Measurements from ENCODE around the gene RARS2. TPM values are rescaled to one million over a fixed set of nuclear protein-coding genes. Genes with fewer than 3 reads are reported as not detected.

Gene RARS2, protein sequence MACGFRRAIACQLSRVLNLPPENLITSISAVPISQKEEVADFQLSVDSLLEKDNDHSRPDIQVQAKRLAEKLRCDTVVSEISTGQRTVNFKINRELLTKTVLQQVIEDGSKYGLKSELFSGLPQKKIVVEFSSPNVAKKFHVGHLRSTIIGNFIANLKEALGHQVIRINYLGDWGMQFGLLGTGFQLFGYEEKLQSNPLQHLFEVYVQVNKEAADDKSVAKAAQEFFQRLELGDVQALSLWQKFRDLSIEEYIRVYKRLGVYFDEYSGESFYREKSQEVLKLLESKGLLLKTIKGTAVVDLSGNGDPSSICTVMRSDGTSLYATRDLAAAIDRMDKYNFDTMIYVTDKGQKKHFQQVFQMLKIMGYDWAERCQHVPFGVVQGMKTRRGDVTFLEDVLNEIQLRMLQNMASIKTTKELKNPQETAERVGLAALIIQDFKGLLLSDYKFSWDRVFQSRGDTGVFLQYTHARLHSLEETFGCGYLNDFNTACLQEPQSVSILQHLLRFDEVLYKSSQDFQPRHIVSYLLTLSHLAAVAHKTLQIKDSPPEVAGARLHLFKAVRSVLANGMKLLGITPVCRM
- 10 to 100 TPM; 14.1 to 19.9 (median 17.6) TPM for total RNA-seq

DNA sequence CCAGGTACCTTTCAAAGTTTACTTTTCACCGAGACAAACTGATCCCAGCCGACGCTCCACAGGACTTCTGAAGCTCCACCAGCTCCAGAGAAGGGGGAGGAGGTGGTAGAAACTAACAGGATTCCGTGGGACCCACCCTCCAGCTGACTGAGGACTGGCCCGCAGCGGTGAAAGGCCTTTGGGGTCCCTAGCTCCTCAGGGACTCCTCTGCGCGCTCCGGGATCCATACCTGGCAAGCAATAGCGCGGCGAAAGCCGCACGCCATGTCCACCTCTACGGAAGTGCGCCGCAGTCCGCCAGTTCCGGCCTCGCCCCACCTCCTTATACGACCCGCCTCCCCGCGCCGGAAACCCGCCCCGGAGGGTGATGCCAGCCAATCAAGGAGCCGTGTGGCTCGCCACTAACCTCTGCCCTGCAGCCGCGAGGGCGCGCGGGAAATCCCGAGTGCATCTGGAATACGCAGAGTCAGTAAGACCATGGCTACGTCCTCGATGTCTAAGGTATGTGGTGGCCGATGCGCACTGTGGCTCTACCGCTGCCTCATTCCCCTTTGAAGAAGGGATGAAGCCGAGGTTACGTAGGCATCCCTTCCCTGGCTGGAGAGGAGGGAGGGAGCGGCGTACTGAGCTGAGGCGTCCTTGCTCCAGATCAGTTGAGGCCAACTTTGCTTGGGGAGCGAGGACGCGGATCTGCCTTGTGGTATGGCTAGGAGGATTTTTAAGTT is at the start of gene RARS2, which contains the start of gene ORC3:
Gene RARS2 (minus strand): TSS at position 295 of the 724 bp plus-strand sequence. CDS start 30 bp downstream, at position 265.
Gene ORC3 (plus strand): TSS at position 443 of the 724 bp plus-strand sequence. CDS start 34 bp downstream, at position 477.
- peak; percentile 99 for DNase-seq (ENCODE audit: extremely low spot score)

DNA sequence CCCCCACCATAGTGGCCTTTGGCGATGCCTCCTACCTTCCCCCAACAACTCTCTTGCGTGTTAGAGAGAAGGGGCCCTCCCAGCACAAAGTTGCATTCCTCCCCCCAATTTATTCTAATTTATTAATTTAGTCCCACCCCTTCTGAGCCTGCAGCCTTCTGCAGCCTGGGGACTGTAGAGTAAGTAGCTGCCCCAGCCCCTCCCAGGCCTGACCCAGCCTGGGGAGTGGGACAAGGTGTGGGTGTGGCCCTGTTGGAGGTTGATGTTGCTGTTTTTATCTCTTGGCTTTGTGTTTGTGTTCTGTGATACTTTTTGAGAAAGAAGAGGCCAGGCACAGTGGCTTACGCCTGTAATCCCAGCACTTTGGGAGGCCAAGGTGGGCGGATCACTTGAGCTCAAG is 49.6 kb upstream of the RARS2 start:
- intact Hi-C loops (cut with DNase I), result no loop called here
- H3K27ac ChIP-seq (replicated peaks in 1 of 4), result no peak overlapping the region
- TF ChIP-seq EP300 (IDR thresholded peaks at IDR 0.05) (no peak), POLR2AphosphoS5 (IDR thresholded peaks at IDR 0.05) (no peak), POLR2A (IDR thresholded peaks at IDR 0.05; ENCODE audit: low read depth) (no peak)
- TF ChIP-seq, protein P1, sequence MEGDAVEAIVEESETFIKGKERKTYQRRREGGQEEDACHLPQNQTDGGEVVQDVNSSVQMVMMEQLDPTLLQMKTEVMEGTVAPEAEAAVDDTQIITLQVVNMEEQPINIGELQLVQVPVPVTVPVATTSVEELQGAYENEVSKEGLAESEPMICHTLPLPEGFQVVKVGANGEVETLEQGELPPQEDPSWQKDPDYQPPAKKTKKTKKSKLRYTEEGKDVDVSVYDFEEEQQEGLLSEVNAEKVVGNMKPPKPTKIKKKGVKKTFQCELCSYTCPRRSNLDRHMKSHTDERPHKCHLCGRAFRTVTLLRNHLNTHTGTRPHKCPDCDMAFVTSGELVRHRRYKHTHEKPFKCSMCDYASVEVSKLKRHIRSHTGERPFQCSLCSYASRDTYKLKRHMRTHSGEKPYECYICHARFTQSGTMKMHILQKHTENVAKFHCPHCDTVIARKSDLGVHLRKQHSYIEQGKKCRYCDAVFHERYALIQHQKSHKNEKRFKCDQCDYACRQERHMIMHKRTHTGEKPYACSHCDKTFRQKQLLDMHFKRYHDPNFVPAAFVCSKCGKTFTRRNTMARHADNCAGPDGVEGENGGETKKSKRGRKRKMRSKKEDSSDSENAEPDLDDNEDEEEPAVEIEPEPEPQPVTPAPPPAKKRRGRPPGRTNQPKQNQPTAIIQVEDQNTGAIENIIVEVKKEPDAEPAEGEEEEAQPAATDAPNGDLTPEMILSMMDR (IDR thresholded peaks at IDR 0.05), result no peak
- no peaks in the 10 kb centered on the region for H3K9me3 ChIP-seq
- peaks cover 10 to 52% (median 24%) of the 10 kb centered on the region in 4 donors for H3K36me3 ChIP-seq
- no peak overlapping the region for H3K4me3 ChIP-seq
- 97% methylated on average over 4 of the region's 4 CpGs for WGBS
- no peaks in the 10 kb centered on the region for H3K4me1 ChIP-seq
- no peaks in the 10 kb centered on the region for H3K27me3 ChIP-seq
- DNase-seq (ENCODE audit: extremely low spot score), result no peak

More for the DNA sequence above, at the start of gene RARS2, which contains the start of gene ORC3:
- no peaks in the 10 kb centered on the region for H3K9me3 ChIP-seq
- peak within 1 kb of the TSS; percentile 76 to 89 (median 86) for H3K27ac ChIP-seq (replicated peaks in 1 of 4)
- peak; percentile 58 for TF ChIP-seq POLR2A (IDR thresholded peaks at IDR 0.05; ENCODE audit: low read depth)
- no peak for TF ChIP-seq EP300 (IDR thresholded peaks at IDR 0.05)
- peak; percentile 96 for TF ChIP-seq POLR2AphosphoS5 (IDR thresholded peaks at IDR 0.05)
- TF ChIP-seq, protein P1 (IDR thresholded peaks at IDR 0.05), result no peak
- peaks cover 0 to 13% (median 5%) of the 10 kb centered on the region in 4 donors for H3K36me3 ChIP-seq
- under 1% methylated on average over 22 of the region's 49 CpGs for WGBS
- peaks cover 29 to 68% (median 52%) of the 10 kb centered on the region in 4 donors for H3K4me1 ChIP-seq
- peak within 1 kb of the TSS; percentile 66 to 86 (median 78) for H3K4me3 ChIP-seq
- intact Hi-C loops (cut with DNase I), result loop anchor here (5.0 to 10.0 kb wide), 4 partner anchors 95 to 198 kb away; partner anchors contain the start of genes CFAP206 and SLC35A1
- no peaks in the 10 kb centered on the region for H3K27me3 ChIP-seq

DNA sequence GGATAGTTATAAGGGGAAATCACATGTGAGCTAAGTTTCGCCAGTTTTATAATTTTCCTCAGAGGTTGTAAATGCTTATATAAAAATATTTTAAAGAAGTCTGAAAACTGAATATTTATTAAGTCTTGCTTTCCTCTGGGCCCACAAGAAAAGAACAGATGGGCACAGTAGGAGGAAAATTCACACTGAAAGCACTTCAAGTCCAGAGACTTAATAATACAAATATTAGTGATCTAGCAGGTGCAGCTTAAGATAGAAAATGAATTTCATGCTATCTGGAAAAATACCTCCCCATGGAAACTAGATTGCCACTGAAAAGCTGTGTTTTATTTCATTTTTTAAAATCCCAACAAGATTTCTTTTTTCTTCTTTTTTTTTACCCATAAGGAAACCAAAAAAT is 47.3 kb upstream of the RARS2 start:
- intact Hi-C loops (cut with DNase I), result no loop called here
- WGBS, result 97% methylated on average over 1 of the region's 1 CpG
- Histone ChIP-seq H3K36me3 (peaks cover 10 to 64% (median 26%) of the 10 kb centered on the region in 4 donors), H3K27ac (replicated peaks in 1 of 4) (no peak overlapping the region), H3K4me1 (no peaks in the 10 kb centered on the region), H3K4me3 (no peak overlapping the region), H3K9me3 (no peaks in the 10 kb centered on the region), H3K27me3 (no peaks in the 10 kb centered on the region)
- TF ChIP-seq POLR2A (IDR thresholded peaks at IDR 0.05; ENCODE audit: low read depth) (no peak), POLR2AphosphoS5 (IDR thresholded peaks at IDR 0.05) (no peak), EP300 (IDR thresholded peaks at IDR 0.05) (no peak)
- TF ChIP-seq, protein P1 (IDR thresholded peaks at IDR 0.05), result no peak
- no peak for DNase-seq (ENCODE audit: extremely low spot score)

DNA sequence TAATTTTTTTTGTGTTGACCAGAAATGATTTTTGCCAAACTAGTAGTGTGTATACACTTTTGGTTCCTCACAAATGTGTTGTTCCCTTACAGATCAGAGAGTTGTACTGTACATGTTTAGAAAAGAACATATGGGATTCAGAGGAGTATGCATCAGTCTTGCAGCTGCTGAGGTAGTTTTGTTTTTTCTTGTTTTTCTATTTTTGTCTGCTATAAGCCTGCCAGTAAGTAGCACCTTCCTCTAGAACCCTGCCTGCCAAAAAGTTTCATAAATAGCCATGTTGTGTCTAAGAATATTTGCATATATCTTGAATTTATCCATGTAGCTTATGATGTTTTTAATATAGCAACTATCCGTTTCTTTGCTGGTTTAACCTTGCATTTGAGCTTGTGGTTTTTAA is 46.5 kb upstream of the RARS2 start:
- Histone ChIP-seq H3K27ac (replicated peaks in 1 of 4) (no peak overlapping the region), H3K36me3 (peaks cover 10 to 70% (median 26%) of the 10 kb centered on the region in 4 donors), H3K9me3 (no peaks in the 10 kb centered on the region), H3K27me3 (no peaks in the 10 kb centered on the region), H3K4me3 (no peak overlapping the region), H3K4me1 (no peaks in the 10 kb centered on the region)
- WGBS, result 92% methylated on average over 1 of the region's 1 CpG
- intact Hi-C loops (cut with DNase I), result no loop called here
- TF ChIP-seq EP300 (IDR thresholded peaks at IDR 0.05), result no peak
- TF ChIP-seq, protein P1 (IDR thresholded peaks at IDR 0.05), result no peak
- TF ChIP-seq POLR2A (IDR thresholded peaks at IDR 0.05; ENCODE audit: low read depth), result no peak
- TF ChIP-seq POLR2AphosphoS5 (IDR thresholded peaks at IDR 0.05), result no peak
- no peak for DNase-seq (ENCODE audit: extremely low spot score)
